Epithelial cell of esophagus (primary cell): ENCODE results near the gene ZNF486.
"Not testable (repeated sequence)": the region's sequence is repeated elsewhere in the genome, so short reads cannot be mapped to it uniquely, and the experiment has no call there.

Source experiments
- DNase-seq: peaks from one replicate; pipeline ENCODE4 v3.0.0; 2010; ENCODE audit warnings: low read depth
- H3K4me3 ChIP-seq: 2 replicates; pipeline ENCODE4 v1.5.1; 2011; ENCODE audit warnings: mild to moderate bottlenecking, low read length, control low read depth
- TF ChIP-seq, protein P1 (sequence below): IDR thresholded peaks from 2 replicates; pipeline ENCODE4 v1.5.1; 2011; ENCODE audit warnings: low read depth, mild to moderate bottlenecking, low read length, control low read depth, inconsistent platforms; ENCODE audit not compliant: insufficient read depth; ENCODE audit errors: missing control alignments

Gene ZNF486

DNA sequence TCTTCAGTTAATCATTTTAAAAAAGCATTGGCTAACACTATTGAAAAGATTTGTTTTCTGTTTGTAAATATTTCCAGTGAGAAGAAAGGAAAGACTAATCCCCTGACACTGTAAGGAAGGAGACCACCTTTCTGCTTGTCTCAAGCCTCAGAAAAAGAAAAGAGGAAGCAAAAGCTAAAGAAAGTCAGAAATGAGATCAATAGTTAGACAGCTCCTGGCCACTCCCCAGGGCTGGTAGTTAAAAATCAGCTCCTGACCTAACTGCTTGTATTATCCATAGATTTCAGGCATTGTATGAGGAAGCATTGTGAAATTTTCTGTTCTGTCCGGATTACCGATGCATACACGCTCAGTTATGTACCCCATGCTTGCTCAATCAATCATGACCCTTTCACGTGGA is 76.6 kb downstream of the ZNF486 start:
- no peak for DNase-seq
- no peak overlapping the region for H3K4me3 ChIP-seq
- TF ChIP-seq, protein P1, sequence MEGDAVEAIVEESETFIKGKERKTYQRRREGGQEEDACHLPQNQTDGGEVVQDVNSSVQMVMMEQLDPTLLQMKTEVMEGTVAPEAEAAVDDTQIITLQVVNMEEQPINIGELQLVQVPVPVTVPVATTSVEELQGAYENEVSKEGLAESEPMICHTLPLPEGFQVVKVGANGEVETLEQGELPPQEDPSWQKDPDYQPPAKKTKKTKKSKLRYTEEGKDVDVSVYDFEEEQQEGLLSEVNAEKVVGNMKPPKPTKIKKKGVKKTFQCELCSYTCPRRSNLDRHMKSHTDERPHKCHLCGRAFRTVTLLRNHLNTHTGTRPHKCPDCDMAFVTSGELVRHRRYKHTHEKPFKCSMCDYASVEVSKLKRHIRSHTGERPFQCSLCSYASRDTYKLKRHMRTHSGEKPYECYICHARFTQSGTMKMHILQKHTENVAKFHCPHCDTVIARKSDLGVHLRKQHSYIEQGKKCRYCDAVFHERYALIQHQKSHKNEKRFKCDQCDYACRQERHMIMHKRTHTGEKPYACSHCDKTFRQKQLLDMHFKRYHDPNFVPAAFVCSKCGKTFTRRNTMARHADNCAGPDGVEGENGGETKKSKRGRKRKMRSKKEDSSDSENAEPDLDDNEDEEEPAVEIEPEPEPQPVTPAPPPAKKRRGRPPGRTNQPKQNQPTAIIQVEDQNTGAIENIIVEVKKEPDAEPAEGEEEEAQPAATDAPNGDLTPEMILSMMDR = no peak

DNA sequence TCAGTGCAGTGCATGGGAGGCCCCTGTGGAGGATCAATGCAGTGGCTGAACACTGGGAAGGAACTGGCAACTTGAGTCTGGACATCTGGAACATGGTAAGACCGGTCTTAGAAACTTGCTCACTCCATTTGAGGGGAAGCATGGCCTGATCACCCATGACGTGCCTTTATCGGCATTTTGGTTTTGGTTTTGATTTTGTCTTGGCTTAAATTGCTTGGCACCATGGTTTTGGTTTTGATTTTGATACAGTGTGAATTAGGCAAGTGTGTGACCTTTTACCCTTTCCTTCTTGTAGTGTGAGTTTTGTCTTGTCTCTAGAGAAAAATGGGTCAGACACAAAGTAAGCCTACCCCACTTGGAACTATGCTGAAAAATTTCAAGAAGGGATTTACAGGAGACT is 77.3 kb downstream of the ZNF486 start:
- no peak overlapping the region for H3K4me3 ChIP-seq
- TF ChIP-seq, protein P1 = no peak
- DNase-seq = no peak

DNA sequence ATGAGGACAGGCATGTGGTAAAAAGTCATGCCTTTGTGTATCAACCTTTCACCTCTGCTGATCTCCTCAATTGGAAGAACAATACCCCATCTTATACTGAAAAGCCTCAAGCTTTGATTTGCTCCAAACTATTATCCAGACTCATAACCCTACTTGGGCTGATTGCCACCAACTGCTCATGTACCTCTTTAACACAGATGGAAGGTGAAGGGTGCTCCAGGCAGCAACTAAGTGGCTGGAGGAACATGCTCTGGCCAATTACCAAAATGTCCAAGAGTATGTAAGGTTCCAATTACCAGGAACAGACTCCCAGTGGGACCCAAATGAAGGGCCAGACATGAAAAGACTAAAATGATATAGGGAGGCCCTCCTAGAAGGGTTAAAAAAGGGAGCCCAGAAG is 78.3 kb downstream of the ZNF486 start:
- TF ChIP-seq, protein P1 = no peak
- no peak overlapping the region for H3K4me3 ChIP-seq
- no peak for DNase-seq

DNA sequence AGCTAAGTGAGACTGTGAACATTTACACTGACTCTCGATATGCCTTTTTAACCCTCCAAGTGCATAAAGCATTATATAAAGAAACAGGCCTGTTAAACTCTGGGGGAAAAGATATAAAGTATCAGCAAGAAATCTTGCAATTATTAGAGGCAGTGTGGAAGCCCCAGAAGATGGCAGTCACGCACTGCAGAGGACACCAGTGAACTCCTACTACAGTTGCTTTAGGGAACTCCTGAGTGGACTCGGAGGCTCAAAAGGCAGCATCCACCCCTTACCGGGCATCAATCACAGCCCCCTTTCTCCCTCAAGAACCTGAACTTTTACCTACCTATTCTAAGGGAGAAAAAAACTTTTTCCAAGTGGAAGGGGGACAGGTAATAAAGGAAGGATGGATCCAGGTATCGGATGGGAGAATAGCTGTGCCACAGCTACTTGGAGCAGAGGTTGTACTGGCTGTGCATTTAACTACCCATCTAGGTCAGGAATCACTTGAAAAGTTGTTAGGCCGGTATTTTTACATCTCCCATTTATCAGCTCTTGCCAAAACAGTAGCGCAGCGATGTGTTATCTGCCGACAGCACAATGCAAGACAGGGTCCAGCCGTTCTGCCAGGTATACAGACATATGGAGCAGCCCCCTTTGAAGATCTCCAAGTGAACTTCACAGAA is 80.1 kb downstream of the ZNF486 start:
- no peak overlapping the region for H3K4me3 ChIP-seq
- peak; percentile 33 for DNase-seq
- TF ChIP-seq, protein P1 = peak; percentile 54

DNA sequence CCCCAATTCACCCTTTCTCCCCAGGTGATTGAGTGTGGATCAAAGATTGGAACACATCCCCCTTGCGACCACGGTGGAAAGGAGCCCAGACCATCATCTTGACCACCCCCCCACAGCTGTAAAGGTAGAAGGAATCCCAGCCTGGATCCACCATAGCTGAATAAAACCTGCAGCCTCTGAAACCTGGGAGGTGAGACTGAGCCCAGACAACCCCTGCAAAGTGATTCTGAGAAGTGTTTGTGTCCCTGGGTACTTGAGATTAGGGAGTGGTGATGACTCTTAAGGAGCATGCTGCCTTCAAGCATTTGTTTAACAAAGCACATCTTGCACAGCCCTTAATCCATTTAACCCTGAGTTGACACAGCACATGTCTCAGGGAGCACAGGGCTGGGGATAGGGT is 81.2 kb downstream of the ZNF486 start:
- not testable (repeated sequence) for DNase-seq, H3K4me3 ChIP-seq
